Astrocyte (in vitro differentiated cells and primary cell): Measurements from ENCODE around the gene FPGS. TPM values are rescaled to one million over a fixed set of nuclear protein-coding genes. Genes with fewer than 3 reads are reported as not detected.

Source experiments
- DNase-seq: peaks from one replicate; pipeline ENCODE4 v3.0.0-alpha.2; 2010; ENCODE audit warnings: low read depth
- FAIRE-seq: peaks from 2 replicates; lab custom pipeline; 2011; peaks lifted over from hg19 to GRCh38; lab: Jason Lieb, UNC
- H2AFZ ChIP-seq: 2 replicates; pipeline ENCODE4 v1.6.0; 2012; ENCODE audit warnings: low read depth, low read length, inconsistent platforms
- H3K27ac ChIP-seq: 2 replicates; pipeline ENCODE4 v1.5.1; 2011; ENCODE audit warnings: low read depth, low read length, inconsistent platforms
- H3K27me3 ChIP-seq: 2 replicates; pipeline ENCODE4 v1.6.0; 2011; ENCODE audit warnings: low read length, inconsistent platforms; ENCODE audit not compliant: insufficient read depth
- H3K36me3 ChIP-seq: 2 replicates; pipeline ENCODE4 v1.5.1; 2011; ENCODE audit warnings: low read length, inconsistent platforms; ENCODE audit not compliant: insufficient read depth
- H3K4me1 ChIP-seq: 2 replicates; pipeline ENCODE4 v1.5.1; 2011; ENCODE audit warnings: low read length, inconsistent platforms; ENCODE audit not compliant: insufficient read depth
- H3K4me2 ChIP-seq: 2 replicates; pipeline ENCODE4 v1.6.0; 2012; ENCODE audit warnings: low read length, inconsistent platforms
- H3K4me3 ChIP-seq: 2 replicates; pipeline ENCODE4 v1.5.1; 2011; ENCODE audit warnings: low read depth, mild to moderate bottlenecking, low read length, inconsistent platforms; ENCODE audit not compliant: insufficient read depth
- H3K79me2 ChIP-seq: 2 replicates; pipeline ENCODE4 v1.6.0; 2012; ENCODE audit warnings: mild to moderate bottlenecking, low read length, inconsistent platforms; ENCODE audit not compliant: insufficient read depth
- H3K9ac ChIP-seq: 2 replicates; pipeline ENCODE4 v1.6.0; 2012; ENCODE audit warnings: mild to moderate bottlenecking, low read length, inconsistent platforms
- H3K9me3 ChIP-seq: 2 replicates; pipeline ENCODE4 v1.5.1; 2012; ENCODE audit warnings: low read depth, mild to moderate bottlenecking, low read length, inconsistent platforms; ENCODE audit not compliant: insufficient read depth
- H4K20me1 ChIP-seq: 2 replicates; pipeline ENCODE4 v1.6.0; 2012; ENCODE audit warnings: low read length, inconsistent platforms; ENCODE audit not compliant: insufficient read depth
- H3K27ac Mint-ChIP-seq: one replicate; pipeline ENCODE4 v1.8.0; 2021; ENCODE audit warnings: mild to moderate bottlenecking, mixed read lengths; ENCODE audit not compliant: unreplicated experiment
- H3K27me3 Mint-ChIP-seq: one replicate; pipeline ENCODE4 v1.8.0; 2021; ENCODE audit warnings: low read depth, mixed read lengths; ENCODE audit not compliant: unreplicated experiment
- H3K36me3 Mint-ChIP-seq: one replicate; pipeline ENCODE4 v1.8.0; 2021; ENCODE audit warnings: low read depth, mixed read lengths; ENCODE audit not compliant: unreplicated experiment
- H3K4me1 Mint-ChIP-seq: one replicate; pipeline ENCODE4 v1.8.0; 2021; ENCODE audit warnings: low read depth, mixed read lengths; ENCODE audit not compliant: unreplicated experiment
- H3K4me3 Mint-ChIP-seq: one replicate; pipeline ENCODE4 v1.8.0; 2021; ENCODE audit warnings: mild to moderate bottlenecking, moderate library complexity, mixed read lengths; ENCODE audit not compliant: unreplicated experiment
- H3K9me3 Mint-ChIP-seq: one replicate; pipeline ENCODE4 v1.8.0; 2021; ENCODE audit warnings: mild to moderate bottlenecking, mixed read lengths; ENCODE audit not compliant: unreplicated experiment
- EZH2 ChIP-seq: IDR thresholded peaks from 2 replicates; pipeline ENCODE4 v1.6.1; 2012; ENCODE audit warnings: mild to moderate bottlenecking, low read length, inconsistent platforms; ENCODE audit not compliant: insufficient read depth
- total RNA-seq: library from RNA; stranded (reverse); gene quantifications from 2 replicates; pipeline ENCODE4 v1.2.1, GENCODE V29; 2021
- TF ChIP-seq, protein P1 (sequence below): IDR thresholded peaks from 2 replicates; pipeline ENCODE4 v1.5.1; 2011; ENCODE audit warnings: low read depth, mild to moderate bottlenecking, inconsistent platforms, low read length, moderate library complexity; ENCODE audit not compliant: insufficient read depth

FPGS gene
- total RNA-seq, 1 donor from 2014 or later: 49.4 TPM

DNA sequence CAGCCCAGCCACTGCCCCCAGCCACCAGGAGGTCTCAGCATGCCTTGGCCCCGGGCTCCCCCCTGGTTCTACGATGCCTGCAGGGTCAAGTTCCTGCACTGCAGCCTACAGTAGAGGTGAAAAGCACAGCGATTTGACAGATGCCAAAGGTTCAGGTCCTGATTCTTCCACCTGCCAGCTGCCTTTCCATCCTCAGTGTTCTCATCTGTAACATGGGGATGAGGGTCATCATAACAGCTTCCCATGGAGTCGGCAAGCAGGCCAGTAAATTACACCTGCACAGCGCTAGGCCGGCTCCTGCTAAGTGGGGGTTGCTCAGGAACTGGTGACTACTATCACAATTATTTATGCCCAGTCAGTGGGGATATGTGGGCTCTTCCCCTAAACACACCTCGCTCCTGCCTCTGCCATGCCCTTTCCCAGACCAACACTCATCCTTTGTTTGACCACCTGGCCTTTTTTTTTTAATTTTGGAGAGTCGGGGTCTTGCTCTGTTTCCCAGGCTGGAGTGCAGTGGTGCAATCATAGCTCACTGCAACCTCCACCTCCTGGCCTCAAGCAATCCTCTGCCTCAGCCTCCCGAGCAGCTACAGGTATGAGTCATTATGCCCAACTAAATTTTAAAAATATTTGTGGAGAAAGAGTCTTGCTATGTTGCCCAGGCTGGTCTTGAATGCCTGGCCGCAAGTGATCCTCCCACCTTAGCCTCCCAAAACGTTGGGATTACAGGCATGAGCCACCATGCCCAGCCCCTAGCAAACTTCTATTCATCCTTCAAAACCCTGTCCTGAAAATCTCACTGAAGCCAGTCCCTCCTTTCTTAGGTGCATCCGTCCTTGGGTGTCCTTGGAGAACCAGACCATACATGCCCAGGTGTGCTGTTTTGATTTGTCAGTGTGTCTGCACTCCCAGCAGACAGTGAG lies 45.4 kb downstream of the FPGS start:
- Mint-ChIP-seq H3K9me3 (peaks cover 25% of the 10 kb centered on the region), H3K4me3 (no peak overlapping the region), H3K36me3 (peaks cover 4% of the 10 kb centered on the region), H3K27ac (no peak overlapping the region), H3K27me3 (peaks cover 7% of the 10 kb centered on the region), H3K4me1 (peaks cover 2% of the 10 kb centered on the region)
- Histone ChIP-seq H3K27me3 (no peaks in the 10 kb centered on the region), H3K9ac (no peak overlapping the region), H4K20me1 (peaks cover 10% of the 10 kb centered on the region), H3K27ac (no peak overlapping the region), H3K36me3 (no peaks in the 10 kb centered on the region), H3K79me2 (peaks cover 79% of the 10 kb centered on the region), H3K4me1 (peaks cover 21% of the 10 kb centered on the region), H2AFZ (no peak overlapping the region), H3K4me3 (no peak overlapping the region), H3K4me2 (no peak overlapping the region), H3K9me3 (peaks cover 19% of the 10 kb centered on the region)
- FAIRE-seq (no peak), DNase-seq (no peak)
- no peak for TF ChIP-seq EZH2
- TF ChIP-seq, protein P1, sequence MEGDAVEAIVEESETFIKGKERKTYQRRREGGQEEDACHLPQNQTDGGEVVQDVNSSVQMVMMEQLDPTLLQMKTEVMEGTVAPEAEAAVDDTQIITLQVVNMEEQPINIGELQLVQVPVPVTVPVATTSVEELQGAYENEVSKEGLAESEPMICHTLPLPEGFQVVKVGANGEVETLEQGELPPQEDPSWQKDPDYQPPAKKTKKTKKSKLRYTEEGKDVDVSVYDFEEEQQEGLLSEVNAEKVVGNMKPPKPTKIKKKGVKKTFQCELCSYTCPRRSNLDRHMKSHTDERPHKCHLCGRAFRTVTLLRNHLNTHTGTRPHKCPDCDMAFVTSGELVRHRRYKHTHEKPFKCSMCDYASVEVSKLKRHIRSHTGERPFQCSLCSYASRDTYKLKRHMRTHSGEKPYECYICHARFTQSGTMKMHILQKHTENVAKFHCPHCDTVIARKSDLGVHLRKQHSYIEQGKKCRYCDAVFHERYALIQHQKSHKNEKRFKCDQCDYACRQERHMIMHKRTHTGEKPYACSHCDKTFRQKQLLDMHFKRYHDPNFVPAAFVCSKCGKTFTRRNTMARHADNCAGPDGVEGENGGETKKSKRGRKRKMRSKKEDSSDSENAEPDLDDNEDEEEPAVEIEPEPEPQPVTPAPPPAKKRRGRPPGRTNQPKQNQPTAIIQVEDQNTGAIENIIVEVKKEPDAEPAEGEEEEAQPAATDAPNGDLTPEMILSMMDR: no peak

DNA sequence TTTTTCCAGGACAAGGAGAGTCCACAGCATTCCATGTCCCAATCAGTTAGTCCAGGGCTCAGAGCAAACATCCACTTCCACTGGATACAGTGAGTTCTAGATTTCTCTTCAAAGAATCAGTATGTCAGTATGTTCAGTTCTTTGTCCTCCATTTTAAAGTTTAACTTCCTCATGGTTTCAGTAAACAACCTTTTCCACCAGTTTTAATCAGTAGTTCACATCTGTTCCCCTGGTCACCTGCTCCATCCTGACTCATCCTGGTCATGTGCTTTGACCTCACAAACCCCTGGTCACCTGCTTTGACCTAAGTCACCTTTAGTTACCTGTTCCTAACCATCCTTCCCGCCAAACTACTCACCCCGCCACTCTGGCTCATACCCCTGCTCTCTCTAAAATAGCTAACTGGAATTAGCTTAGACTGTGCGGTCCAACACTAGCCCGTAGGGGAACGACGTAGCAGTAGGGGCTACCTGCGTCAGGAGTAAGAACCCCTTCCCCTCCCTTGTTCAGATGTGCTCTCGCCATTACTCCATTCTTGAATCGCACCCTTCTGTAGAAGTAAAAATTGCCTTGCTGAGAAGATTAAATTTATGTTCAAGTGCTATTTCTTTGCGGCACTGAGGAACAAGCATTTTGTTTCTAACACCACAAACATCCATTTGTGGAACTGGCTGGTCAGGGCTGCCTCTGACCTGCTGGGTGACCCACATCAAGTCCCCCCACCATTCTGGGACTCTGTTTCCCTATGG lies 46.2 kb downstream of the FPGS start:
- DNase-seq (no peak), FAIRE-seq (no peak)
- Mint-ChIP-seq H3K4me3 (no peak overlapping the region), H3K27me3 (peaks cover 7% of the 10 kb centered on the region), H3K27ac (no peak overlapping the region), H3K4me1 (peaks cover 2% of the 10 kb centered on the region), H3K9me3 (peaks cover 25% of the 10 kb centered on the region), H3K36me3 (peaks cover 4% of the 10 kb centered on the region)
- no peak overlapping the region for H3K27ac ChIP-seq
- H3K4me2 ChIP-seq: no peak overlapping the region
- H3K9ac ChIP-seq: no peak overlapping the region
- H3K9me3 ChIP-seq: peaks cover 19% of the 10 kb centered on the region
- H3K27me3 ChIP-seq: no peaks in the 10 kb centered on the region
- peaks cover 10% of the 10 kb centered on the region for H4K20me1 ChIP-seq
- H3K36me3 ChIP-seq: no peaks in the 10 kb centered on the region
- TF ChIP-seq, protein P1: no peak
- TF ChIP-seq EZH2: no peak
- H2AFZ ChIP-seq: no peak overlapping the region
- H3K4me3 ChIP-seq: no peak overlapping the region
- H3K79me2 ChIP-seq: peaks cover 85% of the 10 kb centered on the region
- peaks cover 28% of the 10 kb centered on the region for H3K4me1 ChIP-seq
